GM23338 (cell line): Measurements from ENCODE around the gene ATF4. TPM values are rescaled to one million over a fixed set of nuclear protein-coding genes. Genes with fewer than 3 reads are reported as not detected.

Experiments used
- ATAC-seq: fragments of 200-7000 bp; cut with Tn5 transposase; 3 replicates; pipeline ENCODE4 v1.9.1; 2020
- DNase-seq: peaks from one replicate; pipeline ENCODE4 v3.0.0-alpha.2; 2015; ENCODE audit warnings: low spot score
- H2AFZ ChIP-seq: fragments of 200-600 bp; sonication (generic); 2 replicates; pipeline ENCODE4 v1.8.0; 2016; ENCODE audit warnings: antibody characterized with exemption, mild to moderate bottlenecking, moderate library complexity
- H3F3A ChIP-seq: fragments of 200-600 bp; sonication (generic); replicated peaks from 2 replicates; pipeline ENCODE4 v1.8.0; 2017; ENCODE audit warnings: antibody characterized with exemption, mixed run types, low read depth
- H3K27ac ChIP-seq: fragments of 200-600 bp; sonication (generic); 2 replicates; pipeline ENCODE4 v1.6.1; 2016; ENCODE audit warnings: low read depth
- H3K27me3 ChIP-seq: fragments of 200-600 bp; sonication (generic); 2 replicates; pipeline ENCODE4 v1.8.0; 2016; ENCODE audit warnings: mild to moderate bottlenecking, mixed run types, moderate library complexity; ENCODE audit not compliant: insufficient read depth
- H3K36me3 ChIP-seq: fragments of 200-600 bp; sonication (generic); 2 replicates; pipeline ENCODE4 v1.8.0; 2016; ENCODE audit warnings: mild to moderate bottlenecking; ENCODE audit not compliant: insufficient read depth
- H3K4me1 ChIP-seq: fragments of 200-600 bp; sonication (generic); 2 replicates; pipeline ENCODE4 v1.8.0; 2016; ENCODE audit warnings: mild to moderate bottlenecking, moderate library complexity; ENCODE audit not compliant: insufficient read depth
- H3K4me2 ChIP-seq: fragments of 200-600 bp; sonication (generic); 2 replicates; pipeline ENCODE4 v1.7.1; 2017; ENCODE audit warnings: mixed run types
- H3K4me3 ChIP-seq: fragments of 200-600 bp; sonication (generic); 2 replicates; pipeline ENCODE4 v1.6.1; 2016; ENCODE audit warnings: mixed run types
- H3K79me2 ChIP-seq: fragments of 200-600 bp; sonication (generic); replicated peaks from 2 replicates; pipeline ENCODE4 v1.8.0; 2017; ENCODE audit warnings: mild to moderate bottlenecking; ENCODE audit not compliant: insufficient read depth
- H3K9me2 ChIP-seq: fragments of 200-600 bp; sonication (generic); 2 replicates; pipeline ENCODE4 v1.8.0; 2017; ENCODE audit not compliant: insufficient read depth
- H4K20me1 ChIP-seq: fragments of 200-600 bp; sonication (generic); replicated peaks from 2 replicates; pipeline ENCODE4 v1.8.0; 2017; ENCODE audit warnings: mild to moderate bottlenecking; ENCODE audit not compliant: insufficient read depth
- H3K27ac Mint-ChIP-seq: 2 replicates; pipeline ENCODE4 v1.8.0; 2020; ENCODE audit warnings: inconsistent platforms, mild to moderate bottlenecking, moderate library complexity, mixed read lengths
- H3K27me3 Mint-ChIP-seq: 3 replicates; pipeline ENCODE4 v1.8.0; 2022; ENCODE audit warnings: low read depth, mild to moderate bottlenecking, moderate library complexity, mixed read lengths, inconsistent platforms; ENCODE audit not compliant: insufficient read depth, poor library complexity
- H3K36me3 Mint-ChIP-seq: 3 replicates; pipeline ENCODE4 v1.8.0; 2021; ENCODE audit warnings: low read depth, mild to moderate bottlenecking, inconsistent platforms, moderate library complexity, mixed read lengths
- H3K4me1 Mint-ChIP-seq: 3 replicates; pipeline ENCODE4 v1.8.0; 2020; ENCODE audit warnings: mild to moderate bottlenecking, inconsistent platforms, mixed read lengths
- H3K4me3 Mint-ChIP-seq: 3 replicates; pipeline ENCODE4 v1.8.0; 2021; ENCODE audit warnings: moderate library complexity, mild to moderate bottlenecking, inconsistent platforms, mixed read lengths
- H3K9me3 Mint-ChIP-seq: 3 replicates; pipeline ENCODE4 v1.8.0; 2020; ENCODE audit warnings: moderate library complexity, mild to moderate bottlenecking, inconsistent platforms, mixed read lengths
- EZH2 ChIP-seq: fragments of 200-600 bp; sonication (generic); IDR thresholded peaks from one replicate; pipeline ENCODE4 v1.8.0; 2017; ENCODE audit warnings: antibody characterized with exemption, mild to moderate bottlenecking, low read depth; ENCODE audit not compliant: unreplicated experiment
- EZH2phosphoT487 ChIP-seq: fragments of 200-600 bp; sonication (generic); IDR thresholded peaks from one replicate; pipeline ENCODE4 v1.8.1; 2018; ENCODE audit warnings: antibody characterized with exemption; ENCODE audit not compliant: unreplicated experiment
- REST ChIP-seq: IDR thresholded peaks from one replicate; pipeline ENCODE4 v1.6.1; 2018; ENCODE audit warnings: antibody characterized with exemption; ENCODE audit not compliant: unreplicated experiment
- ZNF114 ChIP-seq: fragments of 250-450 bp; sonication (Bioruptor Pico); IDR thresholded peaks from 2 replicates; pipeline ENCODE4 v1.5.0; 2020; ENCODE audit warnings: mild to moderate bottlenecking, moderate library complexity
- polyA plus RNA-seq: library from polyadenylated mRNA; unstranded; fragments of >200 nt; fragmentation: Nextera tagmentation; extraction: Ambion mirVana; gene quantifications from 2 replicates; pipeline ENCODE4 v1.2.1, GENCODE V29; 2016
- total RNA-seq: library from RNA; depleted of rRNA; stranded (reverse); fragments of >200 nt; shearing (Covaris generic); gene quantifications from 2 replicates; pipeline ENCODE4 v1.2.3, GENCODE V29; 2014
- TF ChIP-seq, protein P1 (sequence below), 2 experiments: fragments of 200-600 bp in 1 of 2; sonication (generic) in 1 of 2; conservative IDR thresholded peaks; 2 replicates each; pipeline versions ENCODE4 v1.5.1 to v1.6.1; 2016 to 2017; ENCODE audit warnings: antibody characterized with exemption in 2 of 2, low read depth in 2 of 2, mild to moderate bottlenecking in 2 of 2, moderate library complexity in 1 of 2

The ATF4 gene
- total and polyA plus RNA-seq, 2 experiments from 2014 or later, result 446 to 553 TPM

- H3K36me3 Mint-ChIP-seq, result no peaks in the 10 kb centered on the region
- DNase-seq (no peak), ATAC-seq (no peak)
Observed at GRCh38 chr22:39482768-39483167, 37.6 kb upstream of the ATF4 start.

DNA sequence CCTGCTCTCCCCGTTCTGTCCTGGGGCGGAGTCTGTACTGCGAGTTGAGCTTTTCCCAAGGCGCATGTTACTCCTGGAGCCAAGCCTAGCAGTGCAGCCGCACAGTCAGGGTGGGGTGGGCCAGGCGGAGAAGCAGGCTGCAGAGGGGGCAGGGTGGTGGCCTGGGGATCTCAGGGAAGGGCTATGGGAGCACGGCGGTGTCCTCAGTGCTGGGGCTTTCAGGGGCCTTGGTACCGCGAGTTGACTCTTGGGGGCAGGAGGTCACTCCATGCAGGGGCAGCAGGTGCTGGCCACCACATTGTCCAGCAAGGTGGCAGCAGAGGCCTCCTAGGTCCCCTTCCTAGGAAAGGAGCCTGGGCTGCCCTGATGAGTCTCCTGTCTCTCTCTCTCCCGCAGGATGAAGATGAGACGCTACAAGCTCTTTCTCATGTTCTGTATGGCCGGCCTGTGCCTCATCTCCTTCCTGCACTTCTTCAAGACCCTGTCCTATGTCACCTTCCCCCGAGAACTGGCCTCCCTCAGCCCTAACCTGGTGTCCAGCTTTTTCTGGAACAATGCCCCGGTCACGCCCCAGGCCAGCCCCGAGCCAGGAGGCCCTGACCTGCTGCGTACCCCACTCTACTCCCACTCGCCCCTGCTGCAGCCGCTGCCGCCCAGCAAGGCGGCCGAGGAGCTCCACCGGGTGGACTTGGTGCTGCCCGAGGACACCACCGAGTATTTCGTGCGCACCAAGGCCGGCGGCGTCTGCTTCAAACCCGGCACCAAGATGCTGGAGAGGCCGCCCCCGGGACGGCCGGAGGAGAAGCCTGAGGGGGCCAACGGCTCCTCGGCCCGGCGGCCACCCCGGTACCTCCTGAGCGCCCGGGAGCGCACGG lies 33.2 kb upstream of the ATF4 start:
- H3K36me3 Mint-ChIP-seq, result no peaks in the 10 kb centered on the region
- Histone ChIP-seq H3K79me2 (no peaks in the 10 kb centered on the region), H3F3A (no peaks in the 10 kb centered on the region), H3K36me3 (no peaks in the 10 kb centered on the region), H3K27ac (no peak overlapping the region), H3K4me2 (no peak overlapping the region), H3K4me1 (no peaks in the 10 kb centered on the region), H3K9me2 (no peaks in the 10 kb centered on the region), H4K20me1 (no peaks in the 10 kb centered on the region; the same call in 1 of the 2 replicates), H3K4me3 (no peak overlapping the region), H2AFZ (no peak overlapping the region), H3K27me3 (no peaks in the 10 kb centered on the region)
- TF ChIP-seq, protein P1, sequence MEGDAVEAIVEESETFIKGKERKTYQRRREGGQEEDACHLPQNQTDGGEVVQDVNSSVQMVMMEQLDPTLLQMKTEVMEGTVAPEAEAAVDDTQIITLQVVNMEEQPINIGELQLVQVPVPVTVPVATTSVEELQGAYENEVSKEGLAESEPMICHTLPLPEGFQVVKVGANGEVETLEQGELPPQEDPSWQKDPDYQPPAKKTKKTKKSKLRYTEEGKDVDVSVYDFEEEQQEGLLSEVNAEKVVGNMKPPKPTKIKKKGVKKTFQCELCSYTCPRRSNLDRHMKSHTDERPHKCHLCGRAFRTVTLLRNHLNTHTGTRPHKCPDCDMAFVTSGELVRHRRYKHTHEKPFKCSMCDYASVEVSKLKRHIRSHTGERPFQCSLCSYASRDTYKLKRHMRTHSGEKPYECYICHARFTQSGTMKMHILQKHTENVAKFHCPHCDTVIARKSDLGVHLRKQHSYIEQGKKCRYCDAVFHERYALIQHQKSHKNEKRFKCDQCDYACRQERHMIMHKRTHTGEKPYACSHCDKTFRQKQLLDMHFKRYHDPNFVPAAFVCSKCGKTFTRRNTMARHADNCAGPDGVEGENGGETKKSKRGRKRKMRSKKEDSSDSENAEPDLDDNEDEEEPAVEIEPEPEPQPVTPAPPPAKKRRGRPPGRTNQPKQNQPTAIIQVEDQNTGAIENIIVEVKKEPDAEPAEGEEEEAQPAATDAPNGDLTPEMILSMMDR (conservative IDR thresholded peaks at IDR 0.05; ENCODE audit: low read depth in 2 of 2), result 0 out of 4 replicates have a peak, but pooled peaks of 1 of the 2 experiments have one; percentile 3
- no peak for TF ChIP-seq EZH2phosphoT487
- peaks cover 10% of the 10 kb centered on the region for H3K4me1 Mint-ChIP-seq
- no peaks in the 10 kb centered on the region for H3K9me3 Mint-ChIP-seq
- no peak overlapping the region for H3K4me3 Mint-ChIP-seq
- H3K27me3 Mint-ChIP-seq, result peaks cover 2% of the 10 kb centered on the region
- DNase-seq, result no peak
- H3K27ac Mint-ChIP-seq, result no peak overlapping the region
- no peak for ATAC-seq

More at GRCh38 chr22:39482768-39483167, 37.6 kb upstream of the ATF4 start:
- Histone ChIP-seq H3K27ac (no peak overlapping the region), H3K4me3 (no peak overlapping the region), H3K36me3 (no peaks in the 10 kb centered on the region), H3K27me3 (no peaks in the 10 kb centered on the region), H3K79me2 (no peaks in the 10 kb centered on the region), H4K20me1 (peaks cover 7% of the 10 kb centered on the region; the same call in 1 of the 2 replicates), H3K4me1 (no peaks in the 10 kb centered on the region), H3F3A (no peaks in the 10 kb centered on the region), H3K4me2 (no peak overlapping the region), H3K9me2 (no peaks in the 10 kb centered on the region), H2AFZ (no peak overlapping the region)
- TF ChIP-seq EZH2phosphoT487, result no peak
- Mint-ChIP-seq H3K27me3 (no peaks in the 10 kb centered on the region), H3K27ac (no peak overlapping the region), H3K4me3 (no peak overlapping the region), H3K9me3 (no peaks in the 10 kb centered on the region), H3K4me1 (no peaks in the 10 kb centered on the region; the same call in 2 of the 3 replicates)

DNA sequence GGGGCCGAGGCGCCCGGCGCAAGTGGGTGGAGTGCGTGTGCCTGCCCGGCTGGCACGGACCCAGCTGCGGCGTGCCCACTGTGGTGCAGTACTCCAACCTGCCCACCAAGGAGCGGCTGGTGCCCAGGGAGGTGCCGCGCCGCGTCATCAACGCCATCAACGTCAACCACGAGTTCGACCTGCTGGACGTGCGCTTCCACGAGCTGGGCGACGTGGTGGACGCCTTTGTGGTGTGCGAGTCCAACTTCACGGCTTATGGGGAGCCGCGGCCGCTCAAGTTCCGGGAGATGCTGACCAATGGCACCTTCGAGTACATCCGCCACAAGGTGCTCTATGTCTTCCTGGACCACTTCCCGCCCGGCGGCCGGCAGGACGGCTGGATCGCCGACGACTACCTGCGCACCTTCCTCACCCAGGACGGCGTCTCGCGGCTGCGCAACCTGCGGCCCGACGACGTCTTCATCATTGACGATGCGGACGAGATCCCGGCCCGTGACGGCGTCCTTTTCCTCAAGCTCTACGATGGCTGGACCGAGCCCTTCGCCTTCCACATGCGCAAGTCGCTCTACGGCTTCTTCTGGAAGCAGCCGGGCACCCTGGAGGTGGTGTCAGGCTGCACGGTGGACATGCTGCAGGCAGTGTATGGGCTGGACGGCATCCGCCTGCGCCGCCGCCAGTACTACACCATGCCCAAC lies 32.4 kb upstream of the ATF4 start:
- H3K4me1 Mint-ChIP-seq, result peaks cover 10% of the 10 kb centered on the region
- no peaks in the 10 kb centered on the region for H3K9me2 ChIP-seq
- H3K27ac Mint-ChIP-seq, result no peak overlapping the region
- H3K36me3 Mint-ChIP-seq, result no peaks in the 10 kb centered on the region
- H3K4me1 ChIP-seq, result no peaks in the 10 kb centered on the region
- no peaks in the 10 kb centered on the region; the same call in 1 of the 2 replicates for H4K20me1 ChIP-seq
- ATAC-seq (no peak), DNase-seq (no peak)
- peaks cover 2% of the 10 kb centered on the region for H3K27me3 Mint-ChIP-seq
- H3K4me3 ChIP-seq, result no peak overlapping the region
- TF ChIP-seq REST (no peak), ZNF114 (CRISPR knock-in tag) (no peak), EZH2 (no peak)
- no peaks in the 10 kb centered on the region for H3K27me3 ChIP-seq
- no peaks in the 10 kb centered on the region for H3F3A ChIP-seq
- no peak overlapping the region for H3K27ac ChIP-seq
- no peaks in the 10 kb centered on the region for H3K9me3 Mint-ChIP-seq
- H3K4me2 ChIP-seq, result no peak overlapping the region
- H3K4me3 Mint-ChIP-seq, result no peak overlapping the region
- no peaks in the 10 kb centered on the region for H3K36me3 ChIP-seq
- H2AFZ ChIP-seq, result no peak overlapping the region
- H3K79me2 ChIP-seq, result no peaks in the 10 kb centered on the region
